Thoracic aorta (tissue), 2 donors: ENCODE measurements around the gene RCOR2. TPM values are rescaled to one million over a fixed set of nuclear protein-coding genes. Genes with fewer than 3 reads are reported as not detected.

Experiments used
- ATAC-seq: fragments of 150-250 bp; one replicate; pipeline ENCODE4 v1.8.0; 2017; ENCODE audit warnings: low read depth; ENCODE audit not compliant: insufficient number of reproducible peaks, low FRiP score
- DNase-seq: peaks from one replicate; pipeline ENCODE4 v3.0.0-alpha.2; 2020; ENCODE audit warnings: low spot score
- H3K27ac ChIP-seq, 2 donors: fragments of 200-600 bp; sonication (generic); 1 replicate in 1 of 2; 2 replicates in 1 of 2; pipeline ENCODE4 v1.5.1; 2016; ENCODE audit warnings: mild to moderate bottlenecking in 2 of 2, moderate library complexity in 2 of 2
- H3K27me3 ChIP-seq: fragments of 200-600 bp; sonication (generic); replicated peaks from 2 replicates; pipeline ENCODE4 v1.6.0; 2016; ENCODE audit warnings: mild to moderate bottlenecking; ENCODE audit not compliant: insufficient read depth
- H3K36me3 ChIP-seq: fragments of 200-600 bp; sonication (generic); one replicate; pipeline ENCODE4 v1.5.1; 2016
- H3K4me1 ChIP-seq, 2 donors: fragments of 200-600 bp; sonication (generic); 1 replicate in 1 of 2; 2 replicates in 1 of 2; pipeline versions ENCODE4 v1.5.1 to v1.6.0; 2016; ENCODE audit warnings: low read depth in 2 of 2, mild to moderate bottlenecking in 1 of 2; ENCODE audit not compliant: control insufficient read depth in 1 of 2
- H3K4me3 ChIP-seq: fragments of 200-600 bp; sonication (generic); 2 replicates; pipeline ENCODE4 v1.5.1; 2016; ENCODE audit warnings: mild to moderate bottlenecking
- H3K9me3 ChIP-seq: fragments of 200-600 bp; sonication (generic); 2 replicates; pipeline ENCODE4 v1.5.1; 2016
- total RNA-seq, 2 donors: library from RNA; depleted of rRNA; stranded (reverse); fragments of >200 nt; gene quantifications; one replicate each; pipeline versions ENCODE4 v1.1.0 to v1.2.3, GENCODE V29; 2016
- TF ChIP-seq, protein P1 (sequence below): fragments of 200-600 bp; sonication (generic); IDR thresholded peaks from one replicate; pipeline ENCODE4 v1.5.1; 2019; ENCODE audit warnings: antibody characterized with exemption

Gene RCOR2
- total RNA-seq, 2 donors from 2014 or later: 1.4 to 3.8 TPM

DNA sequence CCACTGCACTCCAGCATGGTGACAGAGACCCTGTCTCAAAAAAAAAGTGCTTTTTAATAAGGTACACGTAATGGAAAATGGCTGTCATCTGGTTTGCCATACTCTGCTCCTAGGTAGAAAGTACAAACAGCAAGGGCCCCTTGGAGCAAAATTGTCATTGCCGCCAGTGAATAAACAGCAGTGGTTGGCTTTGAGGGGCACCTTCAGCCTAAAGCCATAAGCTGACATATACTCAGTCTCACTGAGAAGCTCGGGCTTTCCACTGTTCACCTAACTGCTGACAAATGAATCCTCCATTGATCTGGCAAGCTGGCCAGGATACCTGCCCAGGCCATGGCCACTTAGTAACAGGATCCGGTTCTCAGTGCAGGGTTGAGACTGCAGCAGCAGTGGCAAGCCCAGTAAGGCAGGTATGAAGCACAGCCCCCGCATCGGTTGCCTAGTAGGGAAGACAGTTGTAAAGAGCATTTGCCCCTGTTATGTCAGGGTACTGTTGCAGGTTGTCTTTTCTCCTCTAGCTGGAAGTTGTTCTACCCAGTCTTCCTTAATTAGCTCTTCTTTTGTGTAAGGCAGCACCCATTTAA, 39.2 kb downstream of the RCOR2 start:
- TF ChIP-seq, protein P1, sequence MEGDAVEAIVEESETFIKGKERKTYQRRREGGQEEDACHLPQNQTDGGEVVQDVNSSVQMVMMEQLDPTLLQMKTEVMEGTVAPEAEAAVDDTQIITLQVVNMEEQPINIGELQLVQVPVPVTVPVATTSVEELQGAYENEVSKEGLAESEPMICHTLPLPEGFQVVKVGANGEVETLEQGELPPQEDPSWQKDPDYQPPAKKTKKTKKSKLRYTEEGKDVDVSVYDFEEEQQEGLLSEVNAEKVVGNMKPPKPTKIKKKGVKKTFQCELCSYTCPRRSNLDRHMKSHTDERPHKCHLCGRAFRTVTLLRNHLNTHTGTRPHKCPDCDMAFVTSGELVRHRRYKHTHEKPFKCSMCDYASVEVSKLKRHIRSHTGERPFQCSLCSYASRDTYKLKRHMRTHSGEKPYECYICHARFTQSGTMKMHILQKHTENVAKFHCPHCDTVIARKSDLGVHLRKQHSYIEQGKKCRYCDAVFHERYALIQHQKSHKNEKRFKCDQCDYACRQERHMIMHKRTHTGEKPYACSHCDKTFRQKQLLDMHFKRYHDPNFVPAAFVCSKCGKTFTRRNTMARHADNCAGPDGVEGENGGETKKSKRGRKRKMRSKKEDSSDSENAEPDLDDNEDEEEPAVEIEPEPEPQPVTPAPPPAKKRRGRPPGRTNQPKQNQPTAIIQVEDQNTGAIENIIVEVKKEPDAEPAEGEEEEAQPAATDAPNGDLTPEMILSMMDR: no peak
- Histone ChIP-seq H3K36me3 (no peaks in the 10 kb centered on the region), H3K4me3 (no peak overlapping the region), H3K4me1 (peaks cover 6 to 37% of the 10 kb centered on the region in 2 donors), H3K27me3 (no peaks in the 10 kb centered on the region), H3K9me3 (no peaks in the 10 kb centered on the region), H3K27ac (no peak overlapping the region)
- DNase-seq: no peak
- no peak for ATAC-seq

DNA sequence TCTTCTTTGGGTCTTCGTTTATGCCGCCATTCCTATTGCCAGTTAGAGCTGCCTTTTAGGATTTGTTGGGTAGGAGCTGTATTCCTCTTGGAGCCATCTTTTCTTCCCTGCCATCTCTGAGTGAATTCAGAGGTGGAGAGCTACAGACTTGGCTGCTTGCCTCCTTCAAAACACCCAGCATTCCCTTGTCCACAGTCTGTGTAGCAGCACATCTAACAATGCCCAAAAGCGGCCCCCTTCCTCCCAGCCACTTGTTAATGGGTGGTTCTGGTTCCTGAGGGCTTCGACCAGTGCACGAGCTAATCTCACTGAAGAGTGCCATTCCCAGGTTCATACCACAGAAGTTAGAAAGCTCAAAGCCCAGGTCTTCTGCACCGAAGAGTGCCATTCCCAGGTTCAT, 40.3 kb downstream of the RCOR2 start:
- DNase-seq (no peak), ATAC-seq (no peak)
- TF ChIP-seq, protein P1: no peak
- no peaks in the 10 kb centered on the region for H3K36me3 ChIP-seq
- no peaks in the 10 kb centered on the region for H3K27me3 ChIP-seq
- no peak overlapping the region for H3K27ac ChIP-seq
- H3K9me3 ChIP-seq: no peaks in the 10 kb centered on the region
- peaks cover 11 to 44% of the 10 kb centered on the region in 2 donors for H3K4me1 ChIP-seq
- no peak overlapping the region for H3K4me3 ChIP-seq

GRCh38 chr11:63875506-63876065, 41.4 kb downstream of the RCOR2 start:
- peaks cover 18 to 53% of the 10 kb centered on the region in 2 donors for H3K4me1 ChIP-seq

DNA sequence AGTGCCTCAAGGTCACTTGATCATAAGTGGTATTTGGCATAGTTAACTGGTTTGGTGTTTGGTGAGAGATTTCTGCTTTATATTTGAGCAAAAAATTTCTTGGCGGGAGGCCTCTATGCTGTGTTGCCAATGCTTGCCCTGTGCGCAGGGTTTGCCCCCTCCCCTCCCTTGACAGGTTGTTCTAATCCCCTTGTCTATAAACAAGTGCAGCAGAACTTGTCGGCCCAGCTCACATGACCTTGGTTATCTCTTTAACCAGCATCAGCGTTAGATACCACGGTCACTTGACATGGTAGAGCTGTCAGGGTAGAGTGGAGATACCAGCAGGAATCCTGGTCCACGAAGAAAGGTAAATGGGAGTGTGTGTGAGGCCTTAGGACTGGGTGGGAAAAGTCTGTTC, 42.5 kb downstream of the RCOR2 start:
- ATAC-seq (no peak), DNase-seq (no peak)
- Histone ChIP-seq H3K4me1 (peaks cover 27 to 54% of the 10 kb centered on the region in 2 donors), H3K27ac (no peak overlapping the region), H3K36me3 (no peaks in the 10 kb centered on the region), H3K27me3 (no peaks in the 10 kb centered on the region), H3K4me3 (no peak overlapping the region), H3K9me3 (no peaks in the 10 kb centered on the region)
- TF ChIP-seq, protein P1: no peak

More at GRCh38 chr11:63875506-63876065, 41.4 kb downstream of the RCOR2 start:
- DNase-seq (no peak), ATAC-seq (no peak)
- no peaks in the 10 kb centered on the region for H3K9me3 ChIP-seq
- TF ChIP-seq, protein P1: no peak
- H3K36me3 ChIP-seq: no peaks in the 10 kb centered on the region
- H3K4me3 ChIP-seq: no peak overlapping the region
- H3K27ac ChIP-seq: no peak overlapping the region
- no peaks in the 10 kb centered on the region for H3K27me3 ChIP-seq

DNA sequence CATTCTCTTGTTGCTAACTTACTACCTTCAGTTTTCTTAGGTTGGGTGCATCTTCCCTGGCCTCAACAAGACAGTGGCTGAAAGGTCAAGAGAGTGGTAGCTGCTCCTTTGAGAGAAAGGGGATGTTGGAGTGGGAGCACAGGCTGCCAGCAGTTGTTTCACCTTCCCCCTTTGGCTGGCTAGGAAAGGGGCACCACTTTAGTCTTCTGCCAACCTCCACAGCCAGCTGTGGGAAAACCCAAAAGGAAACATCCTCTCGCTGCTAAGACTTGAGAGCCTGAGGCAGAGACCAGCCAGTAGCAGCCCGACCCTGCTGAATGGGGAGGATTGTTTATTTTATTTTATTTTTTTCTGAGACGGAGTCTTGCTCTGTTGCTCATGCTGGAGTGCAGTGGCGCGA, 43.7 kb downstream of the RCOR2 start:
- TF ChIP-seq, protein P1: no peak
- no peak for ATAC-seq

More for the DNA sequence above, 43.7 kb downstream of the RCOR2 start:
- Histone ChIP-seq H3K36me3 (no peaks in the 10 kb centered on the region), H3K4me1 (peaks cover 29 to 63% of the 10 kb centered on the region in 2 donors), H3K9me3 (no peaks in the 10 kb centered on the region), H3K27ac (peak overlapping the region in 1 of 2 donors; percentile 27), H3K27me3 (no peaks in the 10 kb centered on the region), H3K4me3 (no peak overlapping the region)
- no peak for DNase-seq
